GM21619 (cell line): ENCODE results near the gene WDR62.

Source experiments
- ATAC-seq: cut with Tn5 transposase; IDR thresholded peaks from one replicate; pipeline ENCODE4 v1.9.1; 2021; ENCODE audit not compliant: unreplicated experiment

WDR62 gene

GRCh38 chr19:36139473-36140303 lies 85.0 kb downstream of the WDR62 start, which contains the start of gene CAPNS1:
TSS of gene CAPNS1 (plus strand) at chr19:36140066. CDS start at chr19:36141012, 946 bp downstream.
- ATAC-seq: peak; percentile 74

GRCh38 chr19:36140304-36141038 lies 85.8 kb downstream of the WDR62 start:
- ATAC-seq: peak; percentile 20

GRCh38 chr19:36141039-36141927 lies 86.6 kb downstream of the WDR62 start:
- peak; percentile 39 for ATAC-seq

GRCh38 chr19:36142046-36142445 lies 87.3 kb downstream of the WDR62 start:
- ATAC-seq: no peak

GRCh38 chr19:36142496-36142895 lies 87.8 kb downstream of the WDR62 start:
- ATAC-seq: no peak

GRCh38 chr19:36144624-36145023 lies 89.9 kb downstream of the WDR62 start:
- no peak for ATAC-seq

- ATAC-seq: no peak
Measured at GRCh38 chr19:36149673-36150406, 95.1 kb downstream of the WDR62 start.

- ATAC-seq: no peak
Measured at GRCh38 chr19:36150586-36150985, 95.9 kb downstream of the WDR62 start.

GRCh38 chr19:36151144-36152018 lies 96.7 kb downstream of the WDR62 start:
- no peak for ATAC-seq

- no peak for ATAC-seq
Measured at GRCh38 chr19:36152019-36152351, 97.3 kb downstream of the WDR62 start.

- no peak for ATAC-seq
Measured at GRCh38 chr19:36152352-36153091, 97.8 kb downstream of the WDR62 start, which contains the start of gene COX7A1. TSS of gene COX7A1 (minus strand) at chr19:36152447. CDS start at chr19:36152407, 40 bp downstream.

- no peak for ATAC-seq
Measured at GRCh38 chr19:36153126-36153525, 98.4 kb downstream of the WDR62 start.
